ENCODE measurements around the gene ZSWIM8. TPM values are rescaled to one million over a fixed set of nuclear protein-coding genes. Genes with fewer than 3 reads are reported as not detected.
A peak's percentile ranks its signal among the peaks of the same experiment; 100 is the strongest.

The ZSWIM8 gene
- total RNA-seq, 2 experiments from 2014 or later: 58.3 to 69.3 TPM

DNA sequence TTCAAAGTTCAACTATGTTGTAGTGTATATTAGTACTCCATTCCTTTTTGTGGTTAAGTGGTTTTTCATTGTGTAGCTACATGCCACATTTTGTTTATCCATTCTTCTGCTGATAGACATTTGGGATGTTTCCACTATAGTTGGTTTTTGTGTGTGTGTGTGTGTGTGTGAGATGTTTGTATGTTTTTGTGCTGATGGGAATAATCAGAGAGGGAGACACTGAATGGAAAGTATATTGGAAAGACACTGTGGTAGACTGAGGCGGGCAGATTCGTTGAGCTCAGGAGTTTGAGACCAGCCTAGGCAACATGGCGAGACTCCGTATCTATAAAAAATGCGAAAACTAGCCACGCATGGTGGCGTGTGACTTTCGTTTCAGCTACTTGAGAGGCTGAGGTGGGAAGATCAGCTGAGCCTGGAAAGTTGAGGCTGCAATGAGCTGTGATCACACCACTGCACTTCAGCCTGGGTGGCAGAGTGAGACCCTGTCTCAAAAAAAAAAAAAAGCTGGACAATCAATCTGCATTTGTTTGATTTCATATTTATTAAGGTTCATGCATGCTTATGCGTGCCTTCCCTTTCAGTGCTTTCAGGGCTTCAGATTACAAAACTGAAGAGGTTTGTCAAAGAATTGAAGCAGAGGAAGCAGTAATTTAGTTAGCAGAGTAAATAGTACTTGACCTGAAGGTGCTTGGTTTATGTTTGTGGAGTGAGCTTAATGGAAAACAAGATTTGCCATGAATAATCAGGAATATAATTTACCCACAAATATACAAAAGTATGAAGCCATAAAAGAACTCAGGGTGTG, 26.5 kb upstream of the ZSWIM8 start:
- ATAC-seq (peak; percentile 10), DNase-seq (no peak)
- ChIA-PET POLR2A (interaction anchor here (0.6 to 3.8 kb wide), 8 partner anchors 13 to 1244 kb away, joined by 3 to 23 read pairs (median 4); partner anchors contain the start of genes CHCHD1 and SEC24C), CTCF (interaction anchor here (1.3 to 3.4 kb wide), 5 partner anchors 10 to 15 kb away, joined by 4 to 27 read pairs (median 6); partner anchors contain the start of gene SEC24C)
- Mint-ChIP-seq H3K4me1 (ENCODE audit: low read depth) (peaks cover 46% of the 10 kb centered on the region), H3K9me3 (ENCODE audit: insufficient read depth) (no peaks in the 10 kb centered on the region), H3K27me3 (ENCODE audit: low read depth) (no peaks in the 10 kb centered on the region), H3K27ac (peak overlapping the region; percentile 91), H3K4me3 (peak overlapping the region; percentile 48), H3K36me3 (ENCODE audit: low read depth) (peaks cover 63% of the 10 kb centered on the region)

DNA sequence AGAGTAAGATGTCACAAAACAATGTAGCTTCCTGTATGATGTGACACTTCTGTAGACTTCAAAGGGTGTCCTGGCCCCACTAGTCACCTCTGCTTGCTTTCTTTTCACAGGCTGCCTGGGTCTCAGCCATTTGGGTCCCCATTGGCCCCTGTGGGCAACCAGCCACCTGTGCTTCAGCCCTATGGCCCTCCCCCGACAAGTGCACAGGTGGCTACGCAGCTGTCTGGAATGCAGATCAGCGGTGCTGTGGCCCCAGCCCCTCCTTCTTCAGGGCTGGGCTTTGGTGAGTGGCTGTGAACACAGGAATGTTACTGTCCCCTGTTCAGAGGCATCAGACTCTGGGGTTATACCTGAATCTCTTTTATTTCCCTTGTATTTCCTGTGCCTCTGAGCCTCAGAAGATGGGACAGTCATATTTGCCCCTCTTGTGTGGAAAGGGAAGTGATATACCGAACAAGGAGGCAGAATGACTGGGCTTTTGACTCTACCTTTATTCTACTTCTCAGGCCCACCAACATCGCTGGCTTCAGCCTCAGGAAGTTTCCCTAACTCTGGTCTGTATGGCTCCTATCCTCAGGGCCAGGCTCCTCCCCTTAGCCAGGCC, 25.8 kb upstream of the ZSWIM8 start:
- H3K27me3 Mint-ChIP-seq (ENCODE audit: low read depth): no peaks in the 10 kb centered on the region
- peak; percentile 68 for DNase-seq
- peaks cover 46% of the 10 kb centered on the region for H3K4me1 Mint-ChIP-seq (ENCODE audit: low read depth)
- peak overlapping the region; percentile 35 for H3K4me3 Mint-ChIP-seq
- no peaks in the 10 kb centered on the region for H3K9me3 Mint-ChIP-seq (ENCODE audit: insufficient read depth)
- CTCF ChIA-PET: interaction anchor here (1.3 to 3.4 kb wide), 5 partner anchors 9 to 16 kb away, joined by 4 to 27 read pairs (median 6); partner anchors contain the start of gene SEC24C
- POLR2A ChIA-PET: interaction anchor here (0.9 to 3.8 kb wide), 6 partner anchors 12 to 51 kb away, joined by 3 to 23 read pairs (median 7); partner anchors contain the start of genes CHCHD1 and SEC24C
- peak; percentile 87 for ATAC-seq
- peak overlapping the region; percentile 91 for H3K27ac Mint-ChIP-seq
- peaks cover 64% of the 10 kb centered on the region for H3K36me3 Mint-ChIP-seq (ENCODE audit: low read depth)

DNA sequence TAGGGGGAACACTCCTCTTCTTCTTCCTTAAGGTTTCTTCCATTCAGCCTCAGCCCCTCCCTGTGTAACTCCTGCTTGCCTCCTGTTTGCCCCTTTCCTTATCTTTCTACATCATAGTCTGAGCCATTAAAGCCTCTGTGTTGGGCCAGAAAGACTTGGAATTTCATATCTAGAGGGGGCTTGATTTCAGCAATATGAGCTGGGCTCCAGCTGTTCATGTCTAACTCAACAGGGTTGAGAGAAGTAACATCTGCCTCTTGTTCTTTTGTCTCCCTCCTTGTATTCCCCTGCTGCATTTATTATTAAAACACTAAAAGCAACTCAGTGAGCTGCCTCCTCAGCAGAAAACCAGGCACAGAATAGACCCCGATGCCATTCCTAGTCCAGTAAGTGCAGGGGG, 23.6 kb upstream of the ZSWIM8 start:
- CTCF ChIA-PET: interaction anchor here (1.5 to 2.0 kb wide), 2 partner anchors 11 to 19 kb away, joined by 3 to 12 read pairs; a partner anchor contains a TSS
- Mint-ChIP-seq H3K27ac (no peak overlapping the region), H3K4me1 (ENCODE audit: low read depth) (peaks cover 48% of the 10 kb centered on the region), H3K4me3 (no peak overlapping the region), H3K36me3 (ENCODE audit: low read depth) (peaks cover 75% of the 10 kb centered on the region), H3K9me3 (ENCODE audit: insufficient read depth) (no peaks in the 10 kb centered on the region), H3K27me3 (ENCODE audit: low read depth) (no peaks in the 10 kb centered on the region)
- ATAC-seq: no peak
- POLR2A ChIA-PET: interaction anchor here (2.3 kb wide), 1 partner anchor 10 kb away, joined by 14 read pairs; a partner anchor contains a TSS
- DNase-seq: no peak

DNA sequence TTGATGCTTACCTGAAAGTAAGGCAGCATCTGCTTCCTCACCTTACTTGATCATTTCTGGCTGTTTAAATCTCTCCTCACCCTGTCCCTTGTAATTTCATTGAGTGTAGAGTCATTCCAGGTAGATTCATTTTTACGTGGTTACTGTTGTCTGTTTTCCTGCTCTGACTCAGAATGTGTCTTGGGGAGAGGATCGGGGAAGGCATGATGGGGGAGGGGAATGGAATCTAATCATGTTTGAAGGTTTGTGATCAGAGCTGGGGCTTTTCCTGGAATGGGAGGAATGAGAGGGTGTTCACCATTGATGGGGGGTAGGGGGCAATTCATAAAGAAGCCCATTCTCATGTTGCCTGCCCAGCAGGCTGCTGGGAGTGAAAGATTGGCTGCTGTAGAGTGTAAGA, 22.5 kb upstream of the ZSWIM8 start:
- DNase-seq (no peak), ATAC-seq (no peak)
- Mint-ChIP-seq H3K27me3 (ENCODE audit: low read depth) (no peaks in the 10 kb centered on the region), H3K27ac (peak overlapping the region; percentile 72), H3K4me1 (ENCODE audit: low read depth) (peaks cover 49% of the 10 kb centered on the region), H3K4me3 (no peak overlapping the region), H3K36me3 (ENCODE audit: low read depth) (peaks cover 77% of the 10 kb centered on the region), H3K9me3 (ENCODE audit: insufficient read depth) (no peaks in the 10 kb centered on the region)
- POLR2A ChIA-PET: interaction anchor here (2.3 kb wide), 1 partner anchor 9 kb away, joined by 14 read pairs; a partner anchor contains a TSS
- CTCF ChIA-PET: interaction anchor here (1.5 to 2.0 kb wide), 2 partner anchors 10 to 18 kb away, joined by 3 to 12 read pairs; a partner anchor contains a TSS

DNA sequence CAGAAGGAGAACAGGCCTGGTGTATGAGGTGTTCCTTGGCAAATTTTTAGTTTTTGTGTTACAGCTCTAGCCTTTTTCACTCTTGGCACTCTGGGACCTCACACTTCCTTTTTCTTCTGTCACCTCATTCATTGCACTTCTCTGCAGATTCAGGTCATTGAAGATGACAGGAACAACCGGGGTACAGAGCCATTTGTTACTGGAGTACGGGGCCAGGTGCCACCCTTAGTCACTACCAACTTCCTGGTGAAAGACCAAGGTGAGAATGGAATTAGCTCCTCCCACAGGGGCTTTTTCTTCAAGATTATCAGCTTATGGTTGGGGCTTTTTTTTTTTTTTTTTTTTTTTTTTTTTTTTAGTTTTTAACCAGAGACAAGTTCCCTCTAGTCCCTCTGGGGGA, 22.1 kb upstream of the ZSWIM8 start:
- ATAC-seq (no peak), DNase-seq (no peak)
- H3K4me3 Mint-ChIP-seq: no peak overlapping the region
- H3K36me3 Mint-ChIP-seq (ENCODE audit: low read depth): peaks cover 79% of the 10 kb centered on the region
- no peak overlapping the region for H3K27ac Mint-ChIP-seq
- no peaks in the 10 kb centered on the region for H3K27me3 Mint-ChIP-seq (ENCODE audit: low read depth)
- peaks cover 46% of the 10 kb centered on the region for H3K4me1 Mint-ChIP-seq (ENCODE audit: low read depth)
- no peaks in the 10 kb centered on the region for H3K9me3 Mint-ChIP-seq (ENCODE audit: insufficient read depth)
- CTCF ChIA-PET: interaction anchor here (1.5 to 2.0 kb wide), 2 partner anchors 9 to 18 kb away, joined by 3 to 12 read pairs; a partner anchor contains a TSS
- POLR2A ChIA-PET: interaction anchor here (1.0 to 2.3 kb wide), 2 partner anchors 9 to 20 kb away, joined by 3 to 14 read pairs; partner anchors contain the start of gene SEC24C

DNA sequence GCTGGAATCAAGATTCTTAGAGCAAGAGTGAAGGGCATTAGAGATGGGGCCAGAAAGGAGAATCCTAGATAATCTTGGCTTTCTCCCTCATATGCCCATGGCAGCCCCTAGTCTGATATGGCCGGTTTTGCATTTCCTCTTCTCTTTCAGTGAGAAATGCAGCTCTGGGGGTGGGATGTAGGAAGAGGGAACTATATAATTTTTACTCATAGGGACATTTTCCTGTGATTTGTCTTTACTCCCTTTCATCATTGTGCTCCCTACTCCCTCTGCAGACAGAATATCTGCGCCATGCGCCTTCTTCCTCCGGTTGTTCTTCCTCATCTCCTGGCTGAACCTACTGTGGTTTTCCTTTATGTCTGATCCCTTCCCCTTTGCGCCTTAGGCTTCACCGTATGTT, 20.3 kb upstream of the ZSWIM8 start:
- DNase-seq (no peak), ATAC-seq (no peak)
- POLR2A ChIA-PET: no interaction called here
- Mint-ChIP-seq H3K4me1 (ENCODE audit: low read depth) (peaks cover 45% of the 10 kb centered on the region), H3K9me3 (ENCODE audit: insufficient read depth) (no peaks in the 10 kb centered on the region), H3K4me3 (no peak overlapping the region), H3K27me3 (ENCODE audit: low read depth) (no peaks in the 10 kb centered on the region), H3K36me3 (ENCODE audit: low read depth) (peaks cover 84% of the 10 kb centered on the region), H3K27ac (no peak overlapping the region)
- CTCF ChIA-PET: interaction anchor here (0.6 to 9.7 kb wide), 4 partner anchors 10 to 129 kb away, joined by 3 to 101 read pairs (median 4); partner anchors contain the start of genes CHCHD1 and ZSWIM8

DNA sequence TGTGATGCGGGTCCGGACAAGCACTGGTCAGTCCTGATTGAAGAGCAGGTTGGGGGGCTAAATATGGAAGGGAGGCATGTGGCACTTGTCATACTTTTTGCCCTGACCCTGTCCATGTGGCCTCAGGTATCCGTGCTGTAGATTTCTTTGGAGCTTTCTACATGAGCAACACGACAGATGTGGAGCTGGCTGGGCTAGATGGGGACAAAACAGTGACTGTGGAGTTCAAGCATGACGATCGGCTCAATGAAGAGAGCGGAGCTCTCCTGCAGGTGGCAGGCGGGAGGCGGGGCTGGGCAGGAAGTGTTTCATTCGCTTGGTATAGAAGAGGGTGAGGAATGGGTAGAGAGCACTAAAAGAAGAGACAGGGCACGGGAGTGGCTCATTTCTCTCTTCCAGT, 16.5 kb upstream of the ZSWIM8 start:
- peaks cover 53% of the 10 kb centered on the region for H3K4me1 Mint-ChIP-seq (ENCODE audit: low read depth)
- CTCF ChIA-PET: interaction anchor here (0.7 to 9.7 kb wide), 6 partner anchors 10 to 172 kb away, joined by 3 to 101 read pairs (median 6); partner anchors contain the start of genes CHCHD1, SEC24C and ZSWIM8
- peak overlapping the region; percentile 76 for H3K27ac Mint-ChIP-seq
- no peaks in the 10 kb centered on the region for H3K27me3 Mint-ChIP-seq (ENCODE audit: low read depth)
- H3K4me3 Mint-ChIP-seq: no peak overlapping the region
- peak; percentile 74 for DNase-seq
- H3K36me3 Mint-ChIP-seq (ENCODE audit: low read depth): peaks cover 80% of the 10 kb centered on the region
- POLR2A ChIA-PET: interaction anchor here (0.7 to 3.1 kb wide), 3 partner anchors 12 to 42 kb away, joined by 3 to 16 read pairs (median 3); partner anchors contain the start of gene CHCHD1
- no peaks in the 10 kb centered on the region for H3K9me3 Mint-ChIP-seq (ENCODE audit: insufficient read depth)
- peak; percentile 10 for ATAC-seq

DNA sequence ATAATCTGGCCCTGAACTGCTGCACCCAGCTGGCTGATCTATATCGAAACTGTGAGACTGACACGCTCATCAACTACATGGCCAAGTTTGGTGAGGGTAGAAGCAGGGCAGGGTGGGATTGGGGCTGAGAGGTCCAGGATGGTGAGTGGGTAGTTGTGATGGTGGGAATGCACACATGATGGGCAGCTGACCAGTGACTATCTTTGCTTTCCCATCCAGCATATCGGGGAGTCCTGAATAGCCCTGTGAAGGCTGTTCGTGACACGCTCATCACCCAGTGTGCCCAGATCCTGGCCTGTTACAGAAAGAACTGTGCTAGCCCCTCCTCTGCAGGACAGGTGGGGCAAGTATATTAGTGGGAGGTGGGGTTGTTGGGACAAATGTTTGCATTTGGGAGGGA, 16.0 kb upstream of the ZSWIM8 start:
- H3K27me3 Mint-ChIP-seq (ENCODE audit: low read depth): no peaks in the 10 kb centered on the region
- H3K9me3 Mint-ChIP-seq (ENCODE audit: insufficient read depth): no peaks in the 10 kb centered on the region
- H3K4me1 Mint-ChIP-seq (ENCODE audit: low read depth): peaks cover 55% of the 10 kb centered on the region
- ATAC-seq (no peak), DNase-seq (no peak)
- POLR2A ChIA-PET: interaction anchor here (1.3 to 3.1 kb wide), 2 partner anchors 12 to 35 kb away, joined by 4 to 16 read pairs; partner anchors contain the start of gene CHCHD1
- CTCF ChIA-PET: interaction anchor here (1.0 to 9.7 kb wide), 6 partner anchors 10 to 171 kb away, joined by 3 to 101 read pairs (median 6); partner anchors contain the start of genes CHCHD1 and ZSWIM8
- H3K27ac Mint-ChIP-seq: peak overlapping the region; percentile 76
- H3K36me3 Mint-ChIP-seq (ENCODE audit: low read depth): peaks cover 82% of the 10 kb centered on the region
- H3K4me3 Mint-ChIP-seq: no peak overlapping the region

DNA sequence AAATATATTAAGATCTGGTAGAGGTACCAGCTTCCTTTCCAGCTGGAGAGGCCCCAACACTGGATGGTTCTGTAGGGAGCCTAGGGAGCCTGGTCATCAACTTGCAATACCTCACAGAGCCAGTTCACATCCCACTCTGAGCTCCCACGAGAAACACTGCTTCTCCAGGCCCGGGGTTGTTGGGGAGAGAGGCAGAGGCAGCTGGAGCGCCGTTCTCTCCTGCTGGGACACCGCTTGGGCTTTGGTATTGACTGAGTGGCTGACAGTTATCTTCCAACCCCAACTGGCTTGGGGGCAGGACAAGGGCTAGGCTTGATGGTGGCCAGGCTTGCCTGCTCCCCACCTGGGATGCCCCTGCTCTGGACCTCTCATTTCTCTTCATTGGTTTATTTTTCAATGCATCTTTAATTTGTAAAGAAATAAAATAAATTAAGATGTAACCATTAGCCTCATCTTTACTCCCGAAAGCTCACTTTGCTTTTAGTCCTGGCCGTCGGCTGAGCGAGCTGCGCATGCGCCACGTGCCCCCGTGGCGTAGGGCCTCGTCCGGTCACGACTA, 13.6 kb upstream of the ZSWIM8 start:
- Mint-ChIP-seq H3K4me3 (peak overlapping the region; percentile 94), H3K36me3 (ENCODE audit: low read depth) (peaks cover 75% of the 10 kb centered on the region), H3K4me1 (ENCODE audit: low read depth) (peaks cover 61% of the 10 kb centered on the region), H3K9me3 (ENCODE audit: insufficient read depth) (no peaks in the 10 kb centered on the region), H3K27ac (peak overlapping the region; percentile 95), H3K27me3 (ENCODE audit: low read depth) (no peaks in the 10 kb centered on the region)
- ATAC-seq (peak; percentile 62), DNase-seq (peak; percentile 84)
- CTCF ChIA-PET: interaction anchor here (0.8 to 9.7 kb wide), 16 partner anchors 9 to 168 kb away, joined by 3 to 101 read pairs (median 4); partner anchors contain the start of genes CHCHD1, SEC24C and ZSWIM8
- POLR2A ChIA-PET: interaction anchor here (0.6 to 4.0 kb wide), 14 partner anchors 9 to 311 kb away, joined by 3 to 49 read pairs (median 10); partner anchors contain the start of genes CHCHD1 and ZSWIM8

DNA sequence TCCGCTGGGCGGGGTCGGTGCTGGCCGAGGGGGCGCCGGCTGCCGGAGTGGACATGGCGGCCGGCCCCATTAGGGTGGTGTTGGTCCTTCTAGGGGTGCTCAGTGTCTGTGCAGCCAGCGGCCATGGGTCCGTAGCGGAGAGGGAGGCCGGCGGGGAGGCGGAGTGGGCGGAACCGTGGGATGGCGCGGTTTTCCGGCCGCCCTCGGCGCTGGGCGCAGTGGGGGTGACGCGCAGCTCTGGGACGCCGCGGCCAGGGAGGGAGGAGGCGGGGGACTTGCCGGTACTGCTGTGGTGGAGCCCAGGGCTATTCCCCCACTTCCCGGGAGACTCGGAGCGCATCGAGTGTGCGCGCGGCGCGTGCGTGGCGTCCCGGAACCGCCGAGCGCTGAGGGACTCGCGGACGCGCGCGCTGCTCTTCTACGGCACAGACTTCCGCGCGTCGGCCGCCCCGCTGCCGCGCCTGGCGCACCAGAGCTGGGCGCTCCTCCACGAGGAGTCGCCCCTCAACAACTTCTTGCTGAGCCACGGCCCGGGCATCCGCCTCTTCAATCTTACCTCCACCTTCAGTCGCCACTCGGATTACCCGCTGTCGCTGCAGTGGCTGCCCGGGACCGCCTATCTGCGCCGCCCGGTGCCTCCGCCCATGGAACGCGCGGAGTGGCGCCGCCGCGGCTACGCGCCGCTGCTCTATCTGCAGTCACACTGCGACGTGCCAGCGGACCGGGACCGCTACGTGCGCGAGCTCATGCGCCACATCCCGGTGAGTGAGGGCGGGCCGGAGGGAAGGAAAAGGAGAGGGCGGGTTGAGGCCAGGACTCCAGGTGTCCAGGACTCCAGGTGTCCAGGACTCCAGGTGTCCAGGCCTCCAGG, 12.9 kb upstream of the ZSWIM8 start:
- Mint-ChIP-seq H3K36me3 (ENCODE audit: low read depth) (peaks cover 79% of the 10 kb centered on the region), H3K4me3 (peak overlapping the region; percentile 94), H3K4me1 (ENCODE audit: low read depth) (peaks cover 64% of the 10 kb centered on the region), H3K27ac (peak overlapping the region; percentile 95), H3K9me3 (ENCODE audit: insufficient read depth) (no peaks in the 10 kb centered on the region), H3K27me3 (ENCODE audit: low read depth) (no peaks in the 10 kb centered on the region)
- peak; percentile 87 for DNase-seq
- POLR2A ChIA-PET: interaction anchor here (0.6 to 4.0 kb wide), 19 partner anchors 10 to 525 kb away, joined by 3 to 49 read pairs (median 4); partner anchors contain the start of genes CHCHD1, DNAJC9 and ZSWIM8
- ATAC-seq: peak; percentile 77
- CTCF ChIA-PET: interaction anchor here (0.9 to 9.7 kb wide), 13 partner anchors 10 to 107 kb away, joined by 3 to 101 read pairs (median 4); partner anchors contain the start of genes CHCHD1, SEC24C and ZSWIM8

All from activated CD8-positive, alpha-beta T cell treated with anti-CD3 and anti-CD28 coated beads, Interleukin-2, amount 10 ng/mL, durations not matched to agents 7 days and 5 days (primary cell).